ENCODE results near the gene MTF1.
"Not testable (repeated sequence)": the region's sequence is repeated elsewhere in the genome, so short reads cannot be mapped to it uniquely, and the experiment has no call there.

Gene MTF1

GRCh38 chr1:37859507-37860345, at the start of gene MTF1:
Gene MTF1 (minus strand): TSS chr1:37859592. CDS start chr1:37857658, 1,934 bp downstream.
- peak; percentile 97 to 98 for DNase-seq

- not testable (repeated sequence) for DNase-seq
Measured at GRCh38 chr1:37908531-37908930, 49.1 kb upstream of the MTF1 start.

GRCh38 chr1:37907416-37908125, 48.2 kb upstream of the MTF1 start:
- not testable (repeated sequence) for DNase-seq

GRCh38 chr1:37906591-37906990, 47.2 kb upstream of the MTF1 start:
- not testable (repeated sequence) for DNase-seq

- no peak for DNase-seq
Measured at GRCh38 chr1:37905727-37906126, 46.3 kb upstream of the MTF1 start.

- DNase-seq, result not testable (repeated sequence)
Measured at GRCh38 chr1:37903921-37904320, 44.5 kb upstream of the MTF1 start.

GRCh38 chr1:37902983-37903382, 43.6 kb upstream of the MTF1 start:
- DNase-seq, result no peak

GRCh38 chr1:37901893-37902225, 42.5 kb upstream of the MTF1 start:
- DNase-seq, result no peak

GRCh38 chr1:37901191-37901892, 42.0 kb upstream of the MTF1 start:
- DNase-seq, result no peak

GRCh38 chr1:37897563-37897962, 38.2 kb upstream of the MTF1 start:
- not testable (repeated sequence) for DNase-seq

GRCh38 chr1:37893673-37894072, 34.3 kb upstream of the MTF1 start:
- DNase-seq, result no peak

- no peak for DNase-seq
Measured at GRCh38 chr1:37892151-37893047, 33.0 kb upstream of the MTF1 start.

- DNase-seq, result peak in 1 of 2 donors; percentile 60
Measured at GRCh38 chr1:37890378-37891014, 31.1 kb upstream of the MTF1 start.

GRCh38 chr1:37888022-37888700, 28.8 kb upstream of the MTF1 start:
- DNase-seq, result no peak

GRCh38 chr1:37884145-37884544, 24.8 kb upstream of the MTF1 start:
- DNase-seq, result no peak

- DNase-seq, result no peak
Measured at GRCh38 chr1:37883671-37884070, 24.3 kb upstream of the MTF1 start.

GRCh38 chr1:37879865-37880264, 20.5 kb upstream of the MTF1 start:
- DNase-seq, result no peak

- DNase-seq, result no peak
Measured at GRCh38 chr1:37878071-37878470, 18.7 kb upstream of the MTF1 start.

GRCh38 chr1:37875833-37876232, 16.4 kb upstream of the MTF1 start:
- no peak for DNase-seq

- no peak for DNase-seq
Measured at GRCh38 chr1:37872692-37873091, 13.3 kb upstream of the MTF1 start.

- no peak for DNase-seq
Measured at GRCh38 chr1:37868466-37868865, 9.1 kb upstream of the MTF1 start.
